SU-DHL-6 (cell line): Measurements from ENCODE around the gene MKKS.

Experiments used
- CTCF ChIP-seq: fragments of 200-600 bp; sonication (generic); IDR thresholded peaks from one replicate; pipeline ENCODE4 v1.5.1; 2017; ENCODE audit warnings: antibody characterized with exemption, mild to moderate bottlenecking, low read length, moderate library complexity; ENCODE audit not compliant: insufficient read depth, poor library complexity, severe bottlenecking
- EZH2phosphoT487 ChIP-seq: fragments of 200-600 bp; sonication (generic), shearing (Covaris generic); conservative IDR thresholded peaks from 2 replicates; pipeline ENCODE4 v1.6.1; 2018; ENCODE audit warnings: mild to moderate bottlenecking, antibody characterized with exemption, low read length, moderate library complexity, mixed read lengths

- TF ChIP-seq CTCF (no peak), EZH2phosphoT487 (no peak)
Observed at GRCh38 chr20:10449270-10449669, 15.2 kb upstream of the MKKS start.
